Measurements from ENCODE around the gene SDK1. TPM values are rescaled to one million over a fixed set of nuclear protein-coding genes. Genes with fewer than 3 reads are reported as not detected.

The SDK1 gene
- total and polyA plus RNA-seq, 2 experiments from 2014 or later, result not detected

DNA sequence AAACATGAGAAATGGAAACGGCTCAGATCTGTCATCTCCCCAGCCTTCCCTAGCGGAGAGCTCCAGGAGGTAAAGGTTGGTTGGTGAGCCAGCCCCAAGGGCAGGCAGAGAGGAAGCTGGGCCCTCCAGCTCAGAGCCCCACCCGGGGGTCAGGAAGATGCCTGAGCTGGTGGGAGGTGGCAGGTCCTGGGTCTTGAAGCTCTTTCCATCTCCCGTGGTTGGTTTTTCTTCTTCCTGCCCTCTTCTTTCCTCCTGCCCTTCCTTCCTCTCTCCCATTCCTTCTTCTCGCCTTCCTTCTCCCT is 996.8 kb downstream of the SDK1 start:
- in situ Hi-C loops (cut with MboI), result no loop called here

DNA sequence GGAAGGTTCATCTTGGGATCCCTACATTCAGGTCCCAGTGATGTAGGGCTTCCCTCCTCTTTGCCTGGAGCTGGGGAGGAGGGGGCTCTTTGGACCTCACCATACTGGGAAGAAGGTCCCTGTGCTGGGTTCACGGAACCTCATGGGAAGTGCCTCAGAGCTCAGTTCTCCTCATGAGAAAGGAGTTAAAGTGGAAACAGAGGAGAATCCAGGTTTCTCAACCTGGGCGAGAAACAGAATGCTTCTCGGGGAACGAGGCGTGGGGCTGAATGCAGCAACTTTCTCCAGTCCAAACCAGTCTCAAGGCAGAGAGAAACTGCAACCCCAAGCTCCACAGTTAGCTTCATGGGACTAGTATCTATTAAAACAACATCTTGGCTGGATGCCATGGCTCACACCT is 998.4 kb downstream of the SDK1 start:
- Histone ChIP-seq H4K20me1 (ENCODE audit: insufficient read depth) (no peaks in the 10 kb centered on the region), H3K79me2 (ENCODE audit: insufficient read depth) (no peaks in the 10 kb centered on the region), H3K27me3 (replicated peaks; ENCODE audit: insufficient read depth) (no peaks in the 10 kb centered on the region), H3K27ac (no peak overlapping the region), H3K4me3 (no peak overlapping the region), H3K9ac (no peak overlapping the region), H3F3A (ENCODE audit: insufficient read depth) (no peaks in the 10 kb centered on the region), H2AFZ (no peak overlapping the region), H3K9me3 (ENCODE audit: low read depth) (no peaks in the 10 kb centered on the region), H3K9me2 (ENCODE audit: insufficient read depth) (no peaks in the 10 kb centered on the region), H3K4me2 (ENCODE audit: unreplicated experiment) (no peak overlapping the region), H3K4me1 (ENCODE audit: insufficient read depth) (no peaks in the 10 kb centered on the region), H3K36me3 (ENCODE audit: low read depth) (no peaks in the 10 kb centered on the region)
- no peak for DNase-seq
- WGBS, 2 experiments (ENCODE audit: low coverage in 1 of 2, low lambda C conversion rate in 2 of 2, missing lambda C conversion rate in 2 of 2), result 49 to 53% methylated on average over 5 of the region's 5 CpGs
- TF ChIP-seq EZH2phosphoT487 (IDR thresholded peaks at IDR 0.05; ENCODE audit: insufficient read depth, low read depth) (no peak), EZH2 (IDR thresholded peaks at IDR 0.05; ENCODE audit: insufficient read depth, poor library complexity, severe bottlenecking) (no peak)
- in situ Hi-C loops (cut with MboI), result no loop called here

More for the DNA sequence above, 996.8 kb downstream of the SDK1 start:
- H3F3A ChIP-seq (ENCODE audit: insufficient read depth), result no peaks in the 10 kb centered on the region
- no peak overlapping the region for H3K4me2 ChIP-seq (ENCODE audit: unreplicated experiment)
- H3K9me3 ChIP-seq (ENCODE audit: low read depth), result no peaks in the 10 kb centered on the region
- no peaks in the 10 kb centered on the region for H3K79me2 ChIP-seq (ENCODE audit: insufficient read depth)
- TF ChIP-seq EZH2 (IDR thresholded peaks at IDR 0.05; ENCODE audit: insufficient read depth, poor library complexity, severe bottlenecking), result no peak
- no peak for TF ChIP-seq EZH2phosphoT487 (IDR thresholded peaks at IDR 0.05; ENCODE audit: insufficient read depth, low read depth)
- no peaks in the 10 kb centered on the region for H4K20me1 ChIP-seq (ENCODE audit: insufficient read depth)
- no peak overlapping the region for H3K9ac ChIP-seq
- H3K4me3 ChIP-seq, result no peak overlapping the region
- H3K9me2 ChIP-seq (ENCODE audit: insufficient read depth), result no peaks in the 10 kb centered on the region
- 25 to 34% methylated on average over 4 to 5 of the region's 5 CpGs for WGBS, 2 experiments (ENCODE audit: low coverage in 1 of 2, low lambda C conversion rate in 2 of 2, missing lambda C conversion rate in 2 of 2)
- no peaks in the 10 kb centered on the region for H3K4me1 ChIP-seq (ENCODE audit: insufficient read depth)
- H3K27ac ChIP-seq, result no peak overlapping the region
- no peaks in the 10 kb centered on the region for H3K27me3 ChIP-seq (replicated peaks; ENCODE audit: insufficient read depth)
- no peaks in the 10 kb centered on the region for H3K36me3 ChIP-seq (ENCODE audit: low read depth)
- DNase-seq, result no peak
- H2AFZ ChIP-seq, result no peak overlapping the region

- H3K9me3 ChIP-seq (ENCODE audit: low read depth), result no peaks in the 10 kb centered on the region
These were observed 1001.3 kb downstream of the SDK1 start for GRCh38 chr7:4302203-4302905.

GRCh38 chr7:4307316-4308204 is 1006.5 kb downstream of the SDK1 start:
- no peaks in the 10 kb centered on the region for H3K27me3 ChIP-seq (replicated peaks; ENCODE audit: insufficient read depth)
- H3K36me3 ChIP-seq (ENCODE audit: low read depth), result no peaks in the 10 kb centered on the region
- H3K79me2 ChIP-seq (ENCODE audit: insufficient read depth), result no peaks in the 10 kb centered on the region
- no peak overlapping the region for H3K4me2 ChIP-seq (ENCODE audit: unreplicated experiment)
- H2AFZ ChIP-seq, result no peak overlapping the region
- in situ Hi-C loops (cut with MboI), result no loop called here
- H3K9ac ChIP-seq, result no peak overlapping the region
- H3K4me1 ChIP-seq (ENCODE audit: insufficient read depth), result no peaks in the 10 kb centered on the region
- no peaks in the 10 kb centered on the region for H3F3A ChIP-seq (ENCODE audit: insufficient read depth)
- no peak for DNase-seq
- H3K27ac ChIP-seq, result no peak overlapping the region
- 8 to 11% methylated on average over 28 of the region's 28 CpGs for WGBS, 2 experiments (ENCODE audit: low coverage in 1 of 2, low lambda C conversion rate in 2 of 2, missing lambda C conversion rate in 2 of 2)
- no peak for TF ChIP-seq EZH2 (IDR thresholded peaks at IDR 0.05; ENCODE audit: insufficient read depth, poor library complexity, severe bottlenecking)
- no peak for TF ChIP-seq EZH2phosphoT487 (IDR thresholded peaks at IDR 0.05; ENCODE audit: insufficient read depth, low read depth)
- H3K9me3 ChIP-seq (ENCODE audit: low read depth), result no peaks in the 10 kb centered on the region
- H4K20me1 ChIP-seq (ENCODE audit: insufficient read depth), result no peaks in the 10 kb centered on the region
- H3K9me2 ChIP-seq (ENCODE audit: insufficient read depth), result no peaks in the 10 kb centered on the region
- H3K4me3 ChIP-seq, result no peak overlapping the region

More at GRCh38 chr7:4302203-4302905, 1001.3 kb downstream of the SDK1 start:
- no peaks in the 10 kb centered on the region for H4K20me1 ChIP-seq (ENCODE audit: insufficient read depth)
- H3K4me1 ChIP-seq (ENCODE audit: insufficient read depth), result no peaks in the 10 kb centered on the region
- H3K9ac ChIP-seq, result no peak overlapping the region
- no peak overlapping the region for H3K4me3 ChIP-seq
- no peak overlapping the region for H2AFZ ChIP-seq
- no peaks in the 10 kb centered on the region for H3K27me3 ChIP-seq (replicated peaks; ENCODE audit: insufficient read depth)
- in situ Hi-C loops (cut with MboI), result no loop called here
- no peak for TF ChIP-seq EZH2 (IDR thresholded peaks at IDR 0.05; ENCODE audit: insufficient read depth, poor library complexity, severe bottlenecking)
- TF ChIP-seq EZH2phosphoT487 (IDR thresholded peaks at IDR 0.05; ENCODE audit: insufficient read depth, low read depth), result no peak
- DNase-seq, result no peak
- no peaks in the 10 kb centered on the region for H3K36me3 ChIP-seq (ENCODE audit: low read depth)
- H3K9me2 ChIP-seq (ENCODE audit: insufficient read depth), result no peaks in the 10 kb centered on the region
- H3K27ac ChIP-seq, result no peak overlapping the region
- WGBS, 2 experiments (ENCODE audit: low coverage in 1 of 2, low lambda C conversion rate in 2 of 2, missing lambda C conversion rate in 2 of 2), result 54 to 60% methylated on average over 18 to 19 of the region's 19 CpGs
- no peaks in the 10 kb centered on the region for H3F3A ChIP-seq (ENCODE audit: insufficient read depth)
- H3K4me2 ChIP-seq (ENCODE audit: unreplicated experiment), result no peak overlapping the region
- H3K79me2 ChIP-seq (ENCODE audit: insufficient read depth), result no peaks in the 10 kb centered on the region

Data from GM23248 (cell line).